ENCODE measurements around the gene GNAT3.

DNA sequence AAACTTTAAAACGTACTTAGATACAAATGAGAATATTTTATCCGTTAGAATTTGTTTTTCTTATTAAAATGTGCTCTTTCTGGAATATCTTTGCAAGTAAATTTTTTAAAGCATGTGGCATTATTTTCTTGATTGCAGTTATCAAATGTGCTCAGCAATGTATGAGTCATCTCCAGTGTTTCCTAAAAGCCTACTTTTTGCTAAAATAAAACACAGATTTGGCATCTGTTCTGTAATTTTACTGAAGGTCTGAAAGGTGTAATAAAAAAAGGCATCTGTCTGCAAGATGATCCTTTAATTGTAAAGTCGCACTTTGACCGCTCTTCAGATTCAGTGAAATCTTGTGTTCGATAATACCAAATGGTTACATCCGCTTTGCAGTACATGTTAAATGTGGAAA lies 3.4 kb downstream of the GNAT3 start:
- no peak for TF ChIP-seq CTCF (IDR thresholded peaks at IDR 0.05)
- TF ChIP-seq POLR2A (IDR thresholded peaks at IDR 0.05) = no peak

All from uterus (tissue), 2 donors.